NOMO-1 treated with DMSO at 0.1 percent for 48 hours (cell line): ENCODE results near the gene FLOT1.
A peak's percentile ranks its signal among the peaks of the same experiment; 100 is the strongest.

ENCODE experiments used
- DNase-seq: peaks from one replicate; lab custom pipeline; 2025; ENCODE audit not compliant: unreplicated experiment; lab: John Stamatoyannopoulos, UW

Gene FLOT1, protein sequence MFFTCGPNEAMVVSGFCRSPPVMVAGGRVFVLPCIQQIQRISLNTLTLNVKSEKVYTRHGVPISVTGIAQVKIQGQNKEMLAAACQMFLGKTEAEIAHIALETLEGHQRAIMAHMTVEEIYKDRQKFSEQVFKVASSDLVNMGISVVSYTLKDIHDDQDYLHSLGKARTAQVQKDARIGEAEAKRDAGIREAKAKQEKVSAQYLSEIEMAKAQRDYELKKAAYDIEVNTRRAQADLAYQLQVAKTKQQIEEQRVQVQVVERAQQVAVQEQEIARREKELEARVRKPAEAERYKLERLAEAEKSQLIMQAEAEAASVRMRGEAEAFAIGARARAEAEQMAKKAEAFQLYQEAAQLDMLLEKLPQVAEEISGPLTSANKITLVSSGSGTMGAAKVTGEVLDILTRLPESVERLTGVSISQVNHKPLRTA

DNA sequence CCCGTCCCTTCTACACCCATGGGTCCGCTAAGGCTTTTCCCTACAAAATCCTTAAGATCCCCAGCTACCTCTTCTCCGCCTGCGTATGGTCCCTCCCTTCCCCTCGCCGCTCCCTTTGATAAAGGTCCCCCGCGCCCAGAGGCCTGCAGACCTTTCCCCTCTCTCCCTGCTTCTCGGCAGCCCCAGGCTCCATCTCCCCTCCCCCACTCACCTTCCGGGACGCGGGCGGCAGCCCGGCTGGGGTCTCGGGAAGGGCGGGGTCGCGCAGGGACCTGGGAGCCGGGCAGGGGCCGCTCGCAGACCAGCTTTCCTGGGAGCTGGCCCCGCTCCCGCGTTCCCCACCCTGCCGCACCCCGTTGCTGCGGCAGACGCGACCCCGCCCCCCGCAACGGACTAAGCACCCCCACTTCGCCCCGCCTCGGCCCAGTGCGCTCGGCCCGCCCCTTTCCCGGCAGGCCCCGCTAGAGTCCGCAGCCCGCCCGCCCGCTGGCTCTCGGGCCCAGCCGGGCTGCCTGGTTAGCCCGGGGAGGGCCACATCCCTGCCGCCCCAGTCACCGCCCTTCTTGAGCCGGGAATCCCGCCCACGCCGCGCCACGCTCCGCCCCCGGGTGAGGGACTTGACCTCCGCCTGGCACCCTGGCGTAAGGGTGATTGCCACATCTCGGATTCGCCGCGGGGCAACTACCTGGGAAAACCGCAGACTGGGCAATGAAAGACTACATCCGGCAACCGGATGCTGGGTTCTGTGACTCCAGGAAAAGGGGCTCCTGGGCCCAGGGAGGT lies at the start of gene FLOT1:
FLOT1 (minus strand) TSS at position 372 of the 783 bp plus-strand sequence. CDS start 498 bp downstream, outside the sequence.
- DNase-seq = peak; percentile 95

DNA sequence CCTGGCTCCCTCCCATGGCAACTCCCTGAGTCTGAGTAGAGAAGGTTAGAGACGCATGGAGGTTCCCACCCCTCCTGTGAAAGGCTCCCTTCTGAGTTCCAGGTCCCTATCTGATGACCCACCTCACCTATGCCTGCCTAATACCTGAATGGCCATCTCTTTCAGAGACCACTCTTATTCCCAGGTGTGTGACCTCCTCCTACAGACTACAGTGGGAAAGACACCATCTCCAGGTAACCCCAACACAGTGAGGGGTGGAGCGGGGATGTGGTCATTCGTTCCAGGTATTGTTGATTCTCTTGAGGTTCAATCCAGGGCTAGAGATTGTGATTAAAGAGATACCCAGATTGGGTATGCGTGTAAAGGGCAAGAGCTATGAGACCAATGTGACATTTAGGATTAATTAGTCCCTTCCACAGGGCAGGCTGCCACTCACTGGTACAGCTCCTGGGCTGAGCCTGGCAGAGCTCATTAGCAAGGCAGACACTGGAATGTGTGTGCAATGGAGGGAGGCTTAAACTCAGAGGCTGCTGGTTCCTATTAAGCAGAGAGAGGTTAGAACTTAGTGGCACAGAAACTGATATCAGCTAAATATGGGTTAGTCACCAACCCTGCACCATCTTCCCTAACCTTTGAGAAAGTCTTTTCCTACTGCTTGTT lies 48.4 kb upstream of the FLOT1 start:
- no peak for DNase-seq

DNA sequence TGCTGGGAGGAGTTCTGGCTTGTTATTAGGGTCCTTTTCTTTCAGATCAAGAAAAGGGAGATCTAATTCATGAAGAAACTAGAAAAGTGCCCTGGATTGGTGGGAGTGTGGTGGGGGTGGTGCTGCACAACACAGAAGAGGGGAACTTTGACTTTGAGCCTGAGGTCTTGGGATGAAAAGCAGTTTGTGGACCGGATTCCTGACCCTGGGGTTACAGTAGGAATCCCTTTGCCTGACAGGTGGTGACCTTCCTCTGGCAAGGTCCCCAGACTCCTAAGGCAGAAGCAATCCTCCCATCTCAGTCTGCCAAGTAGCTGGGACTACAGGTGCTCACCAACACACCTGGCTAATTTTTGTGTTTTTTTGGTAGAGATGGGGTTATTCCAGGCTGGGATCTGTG lies 47.1 kb upstream of the FLOT1 start:
- no peak for DNase-seq

DNA sequence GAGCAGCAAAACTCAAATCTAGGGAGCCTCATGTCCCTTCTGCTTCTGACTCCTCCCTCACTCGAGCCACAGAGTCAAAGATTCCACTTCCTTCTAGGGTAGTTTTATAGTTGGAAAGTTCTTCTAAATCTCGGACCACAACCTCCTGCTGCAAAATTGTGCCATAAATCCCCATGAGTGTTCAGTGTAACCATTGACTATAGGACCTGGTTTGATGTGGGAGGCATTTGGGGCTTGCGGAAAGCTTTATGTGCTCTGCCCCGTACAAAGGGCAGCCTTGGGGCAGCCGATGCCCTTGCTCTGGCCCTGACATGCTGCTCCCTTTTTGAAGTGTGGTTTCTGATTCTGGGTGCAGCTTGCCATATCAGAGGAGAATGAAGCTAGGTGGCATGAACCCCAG lies 45.5 kb upstream of the FLOT1 start:
- peak; percentile 97 for DNase-seq

DNA sequence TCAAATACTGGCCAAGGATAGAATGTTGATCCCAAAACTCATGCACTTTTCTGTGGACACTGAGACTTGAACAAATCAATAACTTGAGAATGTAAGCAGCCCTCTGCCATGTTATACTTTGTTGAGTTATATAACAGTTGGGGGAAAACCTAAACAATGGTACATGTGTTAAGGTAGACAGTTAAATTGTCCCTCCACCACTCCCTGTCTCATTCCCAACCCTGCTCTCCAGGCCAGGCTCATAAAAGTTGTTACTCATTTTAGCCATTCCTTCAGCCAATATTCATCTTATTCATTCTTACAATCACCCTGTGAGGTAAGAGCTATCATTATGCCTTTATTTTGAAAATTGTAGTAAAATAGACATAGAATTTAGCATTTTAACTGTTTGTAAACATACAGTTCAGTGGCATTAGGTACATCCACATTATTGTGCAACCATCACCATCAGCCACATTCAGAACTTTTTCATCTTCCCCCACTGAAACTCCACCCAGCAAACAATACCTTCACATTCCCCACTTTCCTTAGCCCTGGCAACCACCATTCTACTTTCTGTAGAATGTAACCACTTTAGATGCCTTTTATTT lies 40.0 kb upstream of the FLOT1 start:
- no peak for DNase-seq

DNA sequence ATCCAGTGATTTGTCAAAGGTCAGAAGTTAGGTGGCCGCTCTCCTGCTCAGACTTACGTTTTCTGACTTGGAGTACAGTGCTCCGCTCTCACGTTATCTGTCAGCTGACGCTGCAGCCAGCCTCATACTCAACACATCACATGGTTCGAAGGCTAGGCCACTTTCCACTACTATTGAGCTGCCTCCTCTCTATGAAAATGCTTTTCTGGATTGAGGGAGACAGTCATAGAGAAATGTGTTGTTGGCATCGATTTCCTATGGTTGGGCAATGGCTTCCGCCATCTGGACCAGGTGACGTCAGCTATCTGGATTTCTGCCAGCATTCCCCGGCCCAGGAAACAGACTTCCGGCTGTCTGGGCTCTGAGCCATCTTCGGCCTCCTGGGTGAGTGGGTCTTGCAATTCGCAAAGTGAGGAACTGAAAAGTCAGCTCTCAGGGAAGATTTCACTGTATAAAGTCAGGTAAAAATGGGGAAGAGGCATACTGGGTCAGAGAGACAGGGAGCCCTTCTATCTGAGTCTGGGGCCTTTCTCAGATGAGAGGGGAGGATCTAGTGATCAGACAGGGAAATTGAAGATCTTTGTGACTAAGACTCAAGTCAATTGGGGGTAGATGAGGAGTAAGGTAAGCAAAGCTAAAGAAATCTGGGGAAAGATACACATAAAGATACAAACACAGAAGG lies 39.4 kb upstream of the FLOT1 start:
- DNase-seq = peak; percentile 73

DNA sequence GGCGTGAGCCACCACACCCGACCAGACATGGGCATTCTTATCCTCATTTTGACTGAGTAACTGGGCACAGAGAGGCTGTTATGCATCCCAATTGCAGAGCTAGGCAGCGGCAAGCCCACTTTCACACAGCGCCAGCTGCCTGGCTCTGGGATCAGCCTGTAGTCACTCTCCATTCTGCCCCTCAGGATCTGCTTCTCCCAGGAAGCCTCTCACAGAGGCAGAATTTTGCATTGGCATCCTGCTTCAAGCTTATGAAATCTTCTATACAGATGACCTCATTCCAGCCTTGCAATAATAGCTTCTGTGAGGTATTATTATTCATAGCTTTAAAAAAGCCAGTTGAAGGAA lies 38.9 kb upstream of the FLOT1 start:
- DNase-seq = no peak

DNA sequence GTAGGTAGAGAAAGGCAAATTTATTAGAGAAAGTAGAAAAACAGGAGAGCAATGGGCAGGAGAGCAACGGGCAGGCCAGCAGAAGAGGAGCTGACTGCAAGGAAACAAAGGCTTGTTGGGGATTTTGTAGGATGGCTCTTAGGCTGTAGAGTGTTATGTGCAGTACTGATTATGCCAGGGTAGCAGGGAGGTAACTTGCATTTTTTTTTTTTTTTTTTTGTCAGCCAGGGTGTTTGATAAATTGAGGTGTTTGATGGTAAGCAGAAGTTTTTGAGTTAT lies 38.1 kb upstream of the FLOT1 start:
- no peak for DNase-seq

DNA sequence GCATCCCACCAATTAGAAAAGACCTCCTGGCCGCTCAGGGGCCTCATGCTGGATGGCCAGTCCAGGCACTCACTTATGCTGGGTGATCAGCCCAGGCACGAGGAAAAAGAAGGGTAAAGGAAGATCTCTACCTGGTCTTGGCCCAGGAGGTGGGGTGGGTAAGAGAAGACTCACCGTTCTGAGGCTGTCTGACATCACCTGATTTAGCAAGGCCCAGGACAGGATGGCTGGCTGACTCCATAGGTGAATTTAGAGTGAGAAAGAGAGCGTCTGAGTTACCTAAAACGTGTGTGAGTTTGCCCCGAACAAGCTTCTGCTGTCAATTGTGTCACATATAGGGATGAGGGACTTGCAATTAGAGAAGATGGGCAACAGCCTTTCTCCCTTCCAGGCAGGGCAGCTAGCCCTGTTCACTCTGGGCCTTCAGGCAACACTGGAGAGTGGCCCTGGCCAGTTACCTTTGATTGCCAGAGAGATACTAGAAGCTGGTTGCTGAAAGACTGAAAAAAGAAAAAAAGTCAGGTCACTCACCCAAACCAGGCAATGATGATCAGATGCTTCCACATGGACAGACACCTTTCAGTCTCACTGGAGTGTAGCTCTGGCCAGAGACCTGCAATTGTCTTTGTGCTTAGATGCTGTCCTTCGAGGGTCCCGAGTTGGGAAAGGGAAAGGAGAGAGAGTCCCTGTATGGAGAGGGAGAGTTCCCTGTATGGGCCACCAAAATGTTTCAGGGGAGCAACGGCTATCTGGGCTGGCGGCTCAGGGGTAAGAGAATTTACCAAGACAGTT lies 37.6 kb upstream of the FLOT1 start:
- DNase-seq = no peak

DNA sequence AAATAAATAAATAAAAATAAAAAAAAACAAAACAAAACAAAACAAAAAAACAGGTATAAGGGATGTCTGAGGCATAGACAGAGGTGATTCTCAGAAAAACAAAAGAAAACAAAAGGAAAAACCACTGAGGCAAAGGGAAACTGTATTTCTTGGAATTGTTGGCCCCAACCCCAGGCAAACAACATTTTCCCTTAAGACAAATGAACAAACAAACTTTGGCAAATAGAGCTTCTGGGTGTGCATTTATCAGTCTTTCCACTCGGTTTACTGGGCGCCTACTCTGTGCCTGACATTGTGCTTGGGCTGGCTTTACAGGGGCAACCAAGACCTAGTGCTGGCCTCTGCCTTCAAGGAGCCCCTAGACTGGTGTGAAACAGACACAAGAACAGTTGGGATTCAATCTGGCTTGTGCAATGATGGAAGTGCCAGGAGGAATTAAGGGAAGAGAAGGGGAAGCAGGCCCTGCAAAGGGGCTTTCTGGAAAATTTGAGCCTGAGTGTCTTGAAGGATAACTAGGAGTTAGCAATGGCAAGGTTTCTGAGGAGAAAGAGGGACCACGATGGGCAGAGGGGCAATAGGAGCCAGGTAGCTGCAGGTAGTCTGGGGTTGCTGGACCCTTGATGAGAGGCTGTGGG lies 35.6 kb upstream of the FLOT1 start:
- no peak for DNase-seq

DNA sequence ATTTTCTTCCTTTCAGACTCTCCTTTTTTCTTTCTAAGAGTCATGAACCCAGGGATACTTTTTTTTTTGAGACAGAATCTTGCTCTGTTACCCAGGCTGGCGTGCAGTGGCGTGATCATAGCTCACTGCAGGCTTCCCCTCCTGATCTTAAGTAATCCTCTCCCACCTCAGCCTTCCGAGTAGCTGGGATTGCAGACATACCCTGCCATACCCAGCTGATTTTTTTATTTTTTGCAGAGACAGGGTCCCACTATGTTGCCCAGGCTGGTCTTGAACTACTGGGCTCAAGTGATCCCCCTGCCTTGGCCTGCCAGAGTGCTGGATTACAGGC lies 34.6 kb upstream of the FLOT1 start:
- no peak for DNase-seq

DNA sequence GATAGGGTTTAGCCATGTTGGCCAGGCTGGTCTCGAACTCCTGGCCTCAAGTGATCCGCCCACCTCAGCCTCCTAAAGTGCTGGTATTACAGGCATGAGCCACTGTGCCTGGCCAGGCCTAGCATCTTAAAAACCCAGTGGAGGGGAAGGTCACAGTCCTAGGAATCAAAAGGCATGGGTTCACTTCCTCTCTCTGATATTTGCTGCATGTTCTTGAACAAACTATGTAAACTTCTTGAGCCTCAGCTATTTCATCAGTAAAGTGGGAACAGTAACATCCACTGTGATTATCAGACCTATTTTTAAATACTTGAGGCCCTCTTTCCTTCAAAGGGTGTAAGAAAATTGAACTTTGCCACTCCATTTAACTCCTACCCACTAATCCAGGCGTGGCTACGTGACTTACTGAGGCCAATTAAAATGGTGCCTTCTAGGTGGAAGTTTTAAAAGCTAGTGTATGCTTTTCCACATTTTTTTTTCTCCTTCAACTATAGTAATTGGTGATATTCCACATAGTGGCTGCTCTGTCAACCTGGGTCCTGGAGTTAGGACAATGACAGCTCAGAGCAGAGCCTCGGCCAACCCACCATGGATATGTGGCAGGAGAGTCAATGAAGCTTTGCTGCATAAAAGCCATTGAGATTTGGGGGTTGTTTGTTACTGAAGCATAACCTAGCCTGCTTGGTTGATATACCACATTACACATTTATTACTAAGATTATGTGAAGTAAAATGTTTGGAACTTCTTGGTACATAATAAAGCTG lies 34.1 kb upstream of the FLOT1 start:
- DNase-seq = no peak

DNA sequence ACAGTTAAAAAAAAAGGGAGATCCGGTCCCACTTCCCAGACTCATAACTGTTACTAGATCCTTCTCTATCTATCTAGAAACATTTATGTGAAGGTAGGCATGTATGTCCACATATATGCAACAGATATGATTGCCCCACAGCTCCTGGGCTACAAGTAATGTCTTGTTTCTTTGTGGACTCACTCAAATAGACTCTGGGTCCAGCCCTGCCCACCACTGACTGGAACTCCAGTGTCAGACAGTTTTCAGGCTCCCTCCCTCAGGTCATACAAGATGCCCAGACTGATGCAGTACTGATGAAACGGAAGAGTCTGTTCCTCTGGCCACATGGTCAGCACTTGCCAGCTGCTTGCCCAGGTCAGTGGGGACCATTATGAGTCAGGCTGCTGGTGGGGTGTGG lies 32.6 kb upstream of the FLOT1 start:
- no peak for DNase-seq

DNA sequence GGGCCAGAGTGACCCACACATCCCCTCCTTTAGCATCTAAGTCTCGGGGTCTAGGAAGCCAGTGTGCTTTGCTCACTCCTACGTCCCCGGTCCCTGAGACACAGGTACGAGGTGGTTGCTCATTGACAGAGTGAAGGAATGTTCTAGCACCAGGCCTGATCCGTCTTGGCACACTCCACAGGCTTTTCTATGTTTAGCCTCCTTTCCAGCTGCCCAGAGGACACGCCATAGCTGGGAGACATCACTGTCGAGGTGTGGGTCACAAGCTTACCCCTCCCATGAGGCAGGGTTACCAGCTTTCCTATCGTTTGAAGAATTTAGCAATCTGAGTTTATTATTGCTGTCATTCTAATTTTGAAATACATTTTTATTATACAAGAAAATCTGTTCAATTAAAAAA lies 32.2 kb upstream of the FLOT1 start:
- no peak for DNase-seq

DNA sequence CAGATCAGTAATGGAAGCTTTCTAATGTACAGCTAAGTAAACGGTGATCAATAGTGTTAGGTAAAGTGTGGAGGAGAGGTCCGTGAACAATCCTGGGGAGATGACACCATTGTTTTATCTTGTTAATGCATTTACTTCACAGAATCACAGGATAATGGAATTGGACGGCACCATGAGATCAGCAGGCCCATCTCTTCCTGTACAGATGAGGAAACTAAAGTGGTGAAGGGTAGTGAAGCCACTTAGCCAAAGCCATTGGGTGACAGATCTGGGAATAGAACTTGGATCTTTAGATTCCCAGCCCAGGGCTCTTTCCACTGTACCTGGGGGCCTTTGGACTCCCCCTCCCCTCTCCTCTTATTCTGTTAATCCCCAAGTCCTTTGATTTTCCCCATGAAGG lies 28.1 kb upstream of the FLOT1 start:
- DNase-seq = no peak

DNA sequence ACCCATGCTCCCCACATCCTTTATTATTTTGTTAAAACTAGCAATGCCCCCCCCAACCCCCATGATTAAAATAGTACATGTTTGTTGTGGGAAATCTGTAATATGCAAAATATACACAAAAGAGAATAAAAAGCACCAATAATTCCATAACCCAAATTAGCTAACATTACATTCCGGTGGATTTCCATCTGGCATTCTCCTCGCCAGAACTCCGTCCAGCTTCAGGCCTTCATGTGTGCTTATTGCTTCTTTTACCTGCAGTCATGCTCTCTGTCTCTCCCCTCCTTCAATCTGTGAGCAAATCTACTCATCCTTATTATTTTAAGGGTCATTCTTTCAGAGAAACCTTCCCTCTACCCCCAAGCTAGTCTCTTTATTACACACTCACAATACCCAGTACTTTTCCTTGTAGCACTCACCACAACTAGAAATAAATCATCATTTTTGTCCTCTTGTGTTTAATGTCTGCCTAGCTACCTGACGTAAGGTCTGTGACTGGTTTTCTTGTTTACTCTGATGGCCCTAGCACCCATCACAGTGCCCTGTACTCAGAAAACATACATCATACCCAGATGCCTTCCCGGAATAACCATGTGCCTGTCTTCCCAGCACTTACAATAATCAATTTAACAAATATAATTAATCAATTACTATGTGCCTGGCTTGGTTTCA lies 27.5 kb upstream of the FLOT1 start:
- no peak for DNase-seq

DNA sequence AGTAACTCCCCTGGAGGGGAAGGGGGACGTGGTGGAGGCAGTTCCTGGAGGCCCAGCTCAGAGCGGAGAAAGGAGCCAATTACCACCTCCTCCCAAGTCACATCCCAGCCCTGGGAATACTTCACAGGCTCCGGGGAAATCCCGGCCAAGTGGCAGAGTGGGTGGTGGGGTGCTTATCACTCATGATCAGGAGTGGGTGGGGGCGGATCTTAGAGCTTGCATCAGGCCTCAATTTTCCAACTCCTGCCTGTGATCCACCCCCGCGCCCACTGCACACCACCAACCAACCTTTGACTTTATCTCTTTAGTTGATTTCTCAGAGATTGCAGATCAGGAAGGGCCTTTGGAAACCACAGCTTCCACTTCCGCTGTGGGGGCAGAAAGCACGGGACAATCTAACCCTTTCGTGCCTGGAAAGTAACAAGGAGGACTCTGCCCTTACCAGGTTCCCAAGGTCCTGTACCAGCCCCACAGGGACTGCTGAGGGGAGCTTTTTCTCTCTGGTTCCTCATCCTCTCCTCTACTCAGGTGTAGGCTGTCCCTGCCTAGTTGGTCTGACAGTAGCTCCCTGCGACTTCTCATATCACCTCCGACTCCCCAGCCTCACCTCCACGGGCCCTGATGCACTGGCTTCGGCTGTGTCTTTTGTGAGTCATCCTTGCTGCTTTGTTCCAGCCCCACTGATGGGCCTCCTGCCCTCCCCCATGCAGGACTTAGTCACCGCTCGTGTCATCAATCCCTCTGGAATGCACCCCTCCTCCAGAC lies 26.8 kb upstream of the FLOT1 start:
- peak; percentile 81 for DNase-seq

DNA sequence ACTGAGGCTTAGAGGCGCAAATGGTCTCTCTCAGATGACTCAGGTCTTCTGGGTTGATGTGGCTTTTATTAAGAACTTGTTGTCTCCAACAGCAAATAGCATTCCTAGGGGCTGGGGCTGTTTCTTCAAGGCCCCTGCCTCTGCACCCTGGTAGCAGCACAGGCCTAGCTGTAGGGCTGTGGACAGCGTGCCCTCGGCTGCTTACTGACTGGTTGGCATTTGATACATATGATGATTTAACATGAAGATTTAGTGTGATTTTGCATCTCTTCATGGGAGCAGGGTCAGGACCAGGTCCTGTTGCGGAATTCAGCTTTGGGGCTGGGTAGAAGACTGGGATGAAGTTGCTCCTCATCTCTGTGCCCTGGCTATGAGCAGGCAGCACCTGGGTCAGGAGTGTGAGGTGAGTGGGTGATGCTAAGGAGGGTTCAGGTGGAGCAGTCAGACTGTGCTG lies 26.2 kb upstream of the FLOT1 start:
- no peak for DNase-seq
